ENCODE data around the gene CRISP1. TPM values are rescaled to one million over a fixed set of nuclear protein-coding genes. Genes with fewer than 3 reads are reported as not detected.
"Not testable (repeated sequence)": the region's sequence is repeated elsewhere in the genome, so short reads cannot be mapped to it uniquely, and the experiment has no call there.

CRISP1 gene
- polyA plus RNA-seq (ENCODE audit: insufficient read length) = not detected

- no peak for DNase-seq
Observed at GRCh38 chr6:49866485-49866943, at the start of gene CRISP1. TSS of gene CRISP1 (minus strand) at chr6:49866535. CDS start at chr6:49857400, 9,135 bp downstream.

GRCh38 chr6:49915035-49915434, 48.7 kb upstream of the CRISP1 start:
- peak; percentile 21 for DNase-seq

DNA sequence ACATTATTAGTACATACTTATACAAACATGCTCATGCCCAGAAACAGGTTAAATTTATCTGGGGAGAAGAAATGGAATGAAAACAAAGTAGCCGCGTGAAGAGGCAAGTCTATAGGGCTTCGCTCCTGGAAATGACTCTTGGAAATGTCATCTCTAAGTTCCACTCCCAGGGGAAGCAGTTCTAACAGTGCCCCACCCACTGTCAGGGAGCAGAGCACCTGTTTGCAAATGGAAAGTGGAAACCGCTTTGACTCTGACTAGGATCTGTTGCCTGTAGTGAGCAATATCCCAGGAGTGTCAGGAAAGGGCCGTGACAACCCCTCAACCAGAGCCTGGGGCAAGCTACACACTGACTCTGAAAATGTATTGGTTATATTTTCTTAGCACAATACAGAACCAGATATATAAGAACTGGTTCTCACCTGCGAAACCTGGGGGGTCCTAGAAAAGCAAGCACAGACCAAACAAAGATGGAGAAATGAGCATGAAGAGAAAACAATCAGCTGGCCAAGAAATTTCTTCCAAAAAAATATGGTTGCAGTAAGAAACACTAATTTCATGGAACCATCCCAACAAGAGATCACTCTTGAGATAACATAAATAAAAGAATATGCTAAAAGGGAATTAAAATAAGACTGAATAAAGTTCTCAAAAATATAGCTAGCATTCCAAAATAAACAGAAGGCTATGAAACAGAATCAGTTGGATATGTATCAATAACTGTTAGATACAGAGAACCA, 47.5 kb upstream of the CRISP1 start:
- no peak for DNase-seq

- DNase-seq = no peak
Observed at GRCh38 chr6:49912196-49912595, 45.9 kb upstream of the CRISP1 start.

DNA sequence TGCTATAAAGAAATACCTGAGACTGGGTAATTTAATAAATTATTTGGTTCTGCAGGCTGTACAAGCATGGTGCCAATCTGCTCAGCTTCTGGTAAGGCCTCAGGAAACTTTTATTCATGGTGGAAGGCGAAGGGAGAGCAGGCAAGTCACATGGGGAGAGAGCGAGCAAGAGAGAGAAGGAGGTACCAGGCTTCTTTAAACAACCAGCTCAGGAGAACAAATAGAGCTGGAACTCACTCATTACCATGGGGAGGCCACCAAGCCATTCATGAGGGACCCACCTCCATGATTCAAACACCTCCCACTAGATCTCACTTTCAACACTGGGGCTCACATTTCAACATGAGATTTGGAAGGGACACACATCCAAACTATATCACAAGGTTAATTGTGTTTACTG, 44.9 kb upstream of the CRISP1 start:
- no peak for DNase-seq

GRCh38 chr6:49909563-49909962, 43.2 kb upstream of the CRISP1 start:
- DNase-seq = peak; percentile 36

GRCh38 chr6:49906526-49906925, 40.2 kb upstream of the CRISP1 start:
- DNase-seq = peak; percentile 36

DNA sequence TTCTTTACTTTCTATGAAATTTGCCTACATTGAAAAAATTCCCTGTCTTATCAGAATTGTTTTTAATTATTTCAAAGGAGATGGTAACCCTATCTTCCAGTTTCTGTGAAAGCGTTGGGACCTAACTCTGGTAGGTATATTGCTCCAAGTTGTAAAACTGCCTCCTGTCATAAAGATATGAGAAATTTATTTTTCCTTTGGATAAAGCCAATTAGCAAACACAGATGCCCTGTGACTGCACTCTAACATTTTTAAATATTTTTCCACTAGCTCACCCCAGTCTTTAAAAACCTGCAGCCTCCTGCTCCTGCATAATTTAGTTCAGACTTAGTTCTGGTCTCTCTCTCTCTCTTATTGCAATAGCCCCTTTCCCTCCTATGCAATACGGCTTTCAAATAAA, 39.0 kb upstream of the CRISP1 start:
- no peak for DNase-seq

DNA sequence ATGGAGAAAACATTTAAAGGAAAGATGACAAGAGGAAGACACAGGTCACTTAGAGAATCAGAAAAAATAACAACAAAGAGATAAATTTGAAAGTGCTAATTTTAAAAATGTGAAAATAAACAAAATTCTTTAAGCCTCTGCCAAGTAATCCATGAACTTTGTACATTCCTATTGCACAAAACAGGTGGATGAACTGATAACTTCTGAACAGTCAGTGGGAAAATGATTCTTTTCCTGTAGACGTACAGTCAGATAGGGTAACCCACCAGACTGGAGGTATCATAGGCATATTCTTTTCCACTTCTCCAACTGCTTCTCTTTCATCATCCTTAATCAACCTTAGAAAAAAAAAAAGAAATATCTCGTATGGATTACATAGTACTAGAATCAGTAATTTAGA, 36.5 kb upstream of the CRISP1 start:
- DNase-seq = no peak

DNA sequence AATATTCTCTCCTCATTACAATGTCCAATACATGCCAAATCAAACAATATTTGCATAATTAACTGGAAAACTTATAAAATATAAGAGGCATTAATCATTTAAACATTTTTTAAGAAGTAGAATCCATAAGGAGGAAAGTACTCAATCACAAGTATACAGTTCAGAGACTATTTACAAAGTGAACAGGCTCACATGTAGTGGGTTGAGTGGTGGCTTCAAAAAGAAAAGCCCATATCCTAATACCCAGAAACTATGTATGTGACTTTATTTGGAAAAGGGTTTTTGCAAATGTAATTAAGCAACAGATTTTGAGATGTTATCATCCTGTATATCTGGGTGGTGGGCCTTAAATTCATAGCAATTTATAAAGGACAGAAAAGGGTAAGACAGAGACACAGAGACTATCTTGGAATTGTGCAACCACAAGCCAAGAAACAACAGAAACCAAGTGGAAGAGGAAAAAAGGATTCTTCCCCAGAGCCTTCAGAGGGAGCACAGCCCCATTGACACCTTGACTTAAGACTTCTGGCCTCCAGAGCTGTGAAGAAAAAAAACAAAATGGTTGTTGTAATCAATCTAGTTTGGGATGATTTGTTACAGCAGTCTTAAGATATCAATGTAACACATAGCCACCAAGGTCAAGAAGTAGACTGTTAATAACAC, 32.7 kb upstream of the CRISP1 start:
- DNase-seq = no peak

DNA sequence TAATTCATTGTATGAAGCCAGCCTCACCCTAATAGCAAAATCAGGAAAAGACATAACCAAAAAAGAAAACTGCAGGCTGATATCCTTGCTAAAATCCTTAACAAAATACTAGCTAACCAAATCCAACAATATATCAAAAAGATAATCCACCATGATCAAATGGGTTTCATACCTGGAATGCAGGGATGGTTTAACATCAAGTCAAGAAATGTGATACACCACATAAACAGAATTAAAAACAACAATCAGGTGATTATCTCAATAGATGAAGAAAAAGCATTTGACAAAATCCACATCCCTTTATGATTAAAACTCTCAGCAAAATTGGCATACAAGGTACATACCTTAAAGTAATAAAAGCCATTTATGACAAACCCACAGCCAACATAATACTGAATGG, 29.2 kb upstream of the CRISP1 start:
- DNase-seq = not testable (repeated sequence)

- DNase-seq = no peak
Observed at GRCh38 chr6:49892280-49892679, 25.9 kb upstream of the CRISP1 start.

GRCh38 chr6:49890988-49891387, 24.7 kb upstream of the CRISP1 start:
- no peak for DNase-seq

DNA sequence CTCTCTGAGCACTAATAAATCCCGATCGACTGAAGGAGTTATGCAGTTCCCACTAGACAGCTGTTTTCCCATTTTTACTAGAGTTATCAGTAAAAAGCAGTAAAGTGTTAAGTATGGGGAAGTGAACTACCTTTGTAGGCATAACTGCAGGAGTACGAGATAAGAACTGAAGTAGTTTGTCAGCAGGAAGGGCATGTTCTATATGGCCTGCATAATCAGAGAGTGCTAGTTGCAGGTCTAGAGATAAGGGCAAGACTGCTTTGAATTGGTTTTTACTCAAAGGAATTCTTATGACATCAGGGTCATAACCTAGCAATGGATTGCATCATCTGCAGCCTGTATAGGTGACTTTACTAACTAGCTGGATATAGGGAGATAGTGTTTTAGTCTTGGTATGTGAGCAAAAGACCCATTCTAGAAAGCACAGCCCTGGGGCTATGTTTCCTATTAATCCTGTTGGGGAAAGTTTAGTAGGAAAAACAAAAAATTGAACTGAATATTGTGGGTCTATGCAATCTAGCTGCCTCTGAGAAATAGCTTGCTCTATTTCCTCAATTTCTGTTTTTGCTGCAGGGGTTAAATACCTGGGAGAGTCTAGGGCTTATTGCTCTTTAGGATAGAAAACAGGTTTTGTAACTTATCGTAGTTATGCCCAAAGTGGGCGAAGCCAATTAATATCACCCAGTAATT, 22.6 kb upstream of the CRISP1 start:
- DNase-seq = no peak

- no peak for DNase-seq
Observed at GRCh38 chr6:49868951-49869529, 2.7 kb upstream of the CRISP1 start.

- no peak for DNase-seq
Observed at GRCh38 chr6:49856282-49856681, 10.1 kb downstream of the CRISP1 start.

- no peak for DNase-seq
Observed at GRCh38 chr6:49855221-49855620, 11.1 kb downstream of the CRISP1 start.

GRCh38 chr6:49852975-49853374, 13.4 kb downstream of the CRISP1 start:
- no peak for DNase-seq

DNA sequence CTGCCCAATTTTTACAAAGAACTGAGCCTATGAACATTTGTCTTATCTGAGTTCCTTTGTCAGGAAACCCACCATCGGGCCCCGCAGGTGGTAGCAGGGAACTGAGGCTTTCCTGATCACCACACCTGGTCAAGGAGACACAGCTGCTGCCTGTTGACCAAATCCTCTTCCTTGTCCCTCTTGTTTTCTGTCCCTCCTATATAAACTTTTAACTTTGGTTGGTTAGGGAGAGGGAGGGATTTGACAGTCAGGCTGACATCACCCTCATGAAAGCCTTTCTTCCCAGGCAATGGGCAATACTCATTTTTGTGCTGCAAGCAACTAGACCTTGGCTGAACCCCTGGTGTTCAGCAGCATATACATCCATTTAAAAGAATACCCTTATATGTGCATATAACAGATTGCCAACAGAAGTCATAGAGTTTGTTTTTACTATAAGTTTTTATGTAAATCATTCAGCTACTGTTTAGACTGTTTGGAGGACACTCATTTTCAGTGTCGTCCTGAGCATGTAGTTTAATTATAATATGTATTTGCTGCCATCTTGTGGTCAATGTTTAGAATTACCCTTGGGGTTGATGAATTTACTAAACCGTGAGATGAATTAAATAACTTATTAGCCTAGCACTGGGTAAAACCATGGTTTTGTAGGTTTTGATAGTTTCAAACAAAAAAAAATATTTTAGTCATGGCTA, 17.0 kb downstream of the CRISP1 start:
- DNase-seq = peak; percentile 15

DNA sequence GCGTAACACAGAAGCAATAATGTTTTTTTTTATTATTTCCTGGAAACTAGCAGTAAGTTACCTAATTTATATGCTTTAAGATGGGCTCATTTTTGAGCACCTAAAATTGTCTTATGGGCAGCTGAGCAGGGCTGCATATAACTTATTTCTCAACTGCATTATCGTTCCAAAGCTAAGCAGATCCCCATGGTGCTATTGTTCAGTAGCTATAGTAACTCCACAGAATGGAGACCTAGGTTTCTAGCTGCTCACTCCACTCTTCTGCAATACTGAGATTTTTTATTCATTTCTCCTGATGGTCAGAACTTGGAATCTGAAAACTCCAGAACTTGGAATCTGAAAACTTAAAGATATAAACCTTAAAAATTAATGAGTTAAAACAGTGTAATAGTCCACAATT, 18.7 kb downstream of the CRISP1 start:
- no peak for DNase-seq

GRCh38 chr6:49847014-49847413, 19.3 kb downstream of the CRISP1 start:
- DNase-seq = no peak

DNA sequence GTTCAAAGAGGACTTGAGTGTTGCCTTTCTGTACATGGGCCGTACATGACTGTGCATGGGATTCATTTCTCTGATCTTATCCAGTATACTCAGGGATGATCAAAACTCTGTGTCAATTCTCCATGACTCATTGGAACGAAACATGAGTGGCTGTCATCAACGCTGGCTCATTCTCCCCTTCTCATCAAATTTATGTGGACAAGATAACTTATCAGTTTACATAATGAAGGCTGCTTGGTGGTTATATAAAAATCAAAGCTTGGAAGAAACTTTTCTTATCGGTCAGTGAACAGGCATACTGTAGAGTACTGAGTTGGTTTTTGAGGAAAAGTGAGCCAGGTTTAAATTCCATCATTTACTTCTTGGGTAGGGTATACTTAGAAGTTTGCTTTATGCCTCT, 24.9 kb downstream of the CRISP1 start:
- no peak for DNase-seq

DNA sequence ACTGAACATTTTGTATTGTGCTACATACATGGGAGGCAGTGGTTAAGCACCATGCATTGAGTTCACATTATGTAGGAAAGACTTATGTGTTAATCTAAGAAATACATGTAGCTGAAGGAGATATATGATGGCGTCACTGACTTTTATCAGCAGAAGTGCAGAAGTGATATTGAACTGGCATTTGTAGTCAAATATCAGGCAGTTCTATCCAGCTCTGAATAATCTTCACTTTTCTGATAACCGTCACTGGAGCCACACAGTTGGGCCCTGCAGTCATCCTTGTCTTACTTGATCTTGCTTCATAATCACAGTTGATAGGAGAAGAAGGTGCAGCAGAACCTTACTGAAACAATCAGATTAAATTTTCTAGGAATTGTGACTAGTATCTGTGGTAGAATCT, 26.4 kb downstream of the CRISP1 start:
- no peak for DNase-seq

Measured in hindlimb muscle (tissue), 1 donor.